ENCODE results near the gene AFG1L. TPM values are rescaled to one million over a fixed set of nuclear protein-coding genes. Genes with fewer than 3 reads are reported as not detected.

AFG1L gene
- total and polyA plus RNA-seq, 10 donors = 1.8 to 13.0 (median 4.4) TPM

DNA sequence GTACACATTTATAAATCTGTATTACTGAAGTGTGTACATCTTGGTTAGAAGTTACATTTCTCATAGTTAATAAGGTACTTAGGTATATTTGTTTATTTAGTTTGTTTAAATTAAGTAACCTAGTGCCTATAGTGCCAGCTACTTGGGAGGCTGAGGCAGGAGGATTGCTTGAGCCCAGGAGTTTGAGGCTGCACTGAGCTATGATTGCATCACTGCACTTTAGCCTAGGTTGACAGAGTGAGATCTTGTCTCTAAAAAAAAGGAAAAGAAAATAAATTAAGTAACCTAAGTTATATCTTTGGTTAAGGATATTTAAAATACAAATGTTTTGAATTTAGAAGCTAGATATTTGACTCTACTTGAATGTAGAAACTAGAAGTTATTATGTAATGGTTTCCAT lies 9.5 kb upstream of the AFG1L start:
- no peak for TF ChIP-seq POLR2AphosphoS5 (IDR thresholded peaks at IDR 0.05)
- TF ChIP-seq, protein P1, sequence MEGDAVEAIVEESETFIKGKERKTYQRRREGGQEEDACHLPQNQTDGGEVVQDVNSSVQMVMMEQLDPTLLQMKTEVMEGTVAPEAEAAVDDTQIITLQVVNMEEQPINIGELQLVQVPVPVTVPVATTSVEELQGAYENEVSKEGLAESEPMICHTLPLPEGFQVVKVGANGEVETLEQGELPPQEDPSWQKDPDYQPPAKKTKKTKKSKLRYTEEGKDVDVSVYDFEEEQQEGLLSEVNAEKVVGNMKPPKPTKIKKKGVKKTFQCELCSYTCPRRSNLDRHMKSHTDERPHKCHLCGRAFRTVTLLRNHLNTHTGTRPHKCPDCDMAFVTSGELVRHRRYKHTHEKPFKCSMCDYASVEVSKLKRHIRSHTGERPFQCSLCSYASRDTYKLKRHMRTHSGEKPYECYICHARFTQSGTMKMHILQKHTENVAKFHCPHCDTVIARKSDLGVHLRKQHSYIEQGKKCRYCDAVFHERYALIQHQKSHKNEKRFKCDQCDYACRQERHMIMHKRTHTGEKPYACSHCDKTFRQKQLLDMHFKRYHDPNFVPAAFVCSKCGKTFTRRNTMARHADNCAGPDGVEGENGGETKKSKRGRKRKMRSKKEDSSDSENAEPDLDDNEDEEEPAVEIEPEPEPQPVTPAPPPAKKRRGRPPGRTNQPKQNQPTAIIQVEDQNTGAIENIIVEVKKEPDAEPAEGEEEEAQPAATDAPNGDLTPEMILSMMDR (IDR thresholded peaks at IDR 0.05 in 8 of 11, conservative IDR thresholded peaks at IDR 0.05 in 3 of 11) = no peak
- no peak for TF ChIP-seq POLR2A (IDR thresholded peaks at IDR 0.05)
- no peaks in the 10 kb centered on the region for H3K36me3 ChIP-seq
- H3K4me1 ChIP-seq = no peaks in the 10 kb centered on the region
- no peak for DNase-seq
- H3K27ac ChIP-seq = no peak overlapping the region
- no peaks in the 10 kb centered on the region for H3K27me3 ChIP-seq (replicated peaks in 1 of 7)
- intact Hi-C loops (cut with DNase I; ENCODE audit: low total_unique reads) = no loop called here
- H3K9me3 ChIP-seq = no peaks in the 10 kb centered on the region
- no peak overlapping the region for H3K4me3 ChIP-seq

GRCh38 chr6:108286366-108286765 lies 8.5 kb upstream of the AFG1L start:
- H3K4me3 ChIP-seq = no peak overlapping the region
- no peaks in the 10 kb centered on the region for H3K36me3 ChIP-seq
- no peak overlapping the region for H3K27ac ChIP-seq
- intact Hi-C loops (cut with DNase I; ENCODE audit: low total_unique reads) = no loop called here
- H3K9me3 ChIP-seq = no peaks in the 10 kb centered on the region
- no peak for DNase-seq
- no peaks in the 10 kb centered on the region for H3K4me1 ChIP-seq
- no peaks in the 10 kb centered on the region for H3K27me3 ChIP-seq (replicated peaks in 1 of 7)
- TF ChIP-seq POLR2AphosphoS5 (IDR thresholded peaks at IDR 0.05) (no peak), POLR2A (IDR thresholded peaks at IDR 0.05) (no peak)
- TF ChIP-seq, protein P1 (IDR thresholded peaks at IDR 0.05 in 8 of 11, conservative IDR thresholded peaks at IDR 0.05 in 3 of 11) = no peak
- 73 to 86% (median 84%) methylated on average over 4 of the region's 4 CpGs for WGBS, 5 donors

GRCh38 chr6:108287373-108287772 lies 7.5 kb upstream of the AFG1L start:
- 70 to 80% (median 76%) methylated on average over 3 of the region's 3 CpGs for whole genome bisulfite sequencing, 5 donors
- intact Hi-C loops (cut with DNase I; ENCODE audit: low total_unique reads) = no loop called here
- no peaks in the 10 kb centered on the region for H3K27me3 ChIP-seq (replicated peaks in 1 of 7)
- H3K27ac ChIP-seq = no peak overlapping the region
- H3K4me3 ChIP-seq = no peak overlapping the region
- DNase-seq = no peak
- no peaks in the 10 kb centered on the region for H3K36me3 ChIP-seq
- H3K9me3 ChIP-seq = no peaks in the 10 kb centered on the region
- no peak for TF ChIP-seq POLR2A (IDR thresholded peaks at IDR 0.05)
- TF ChIP-seq POLR2AphosphoS5 (IDR thresholded peaks at IDR 0.05) = no peak
- TF ChIP-seq, protein P1 (IDR thresholded peaks at IDR 0.05 in 8 of 11, conservative IDR thresholded peaks at IDR 0.05 in 3 of 11) = no peak
- H3K4me1 ChIP-seq = no peaks in the 10 kb centered on the region

- no peak overlapping the region for H3K27ac ChIP-seq
- DNase-seq = no peak
- no peaks in the 10 kb centered on the region for H3K36me3 ChIP-seq
- no peak for TF ChIP-seq POLR2A (IDR thresholded peaks at IDR 0.05)
- TF ChIP-seq POLR2AphosphoS5 (IDR thresholded peaks at IDR 0.05) = no peak
- TF ChIP-seq, protein P1 (IDR thresholded peaks at IDR 0.05 in 8 of 11, conservative IDR thresholded peaks at IDR 0.05 in 3 of 11) = no peak
- intact Hi-C loops (cut with DNase I; ENCODE audit: low total_unique reads) = no loop called here
- no peaks in the 10 kb centered on the region for H3K27me3 ChIP-seq (replicated peaks in 1 of 7)
- no peak overlapping the region for H3K4me3 ChIP-seq
- peaks cover 0 to 2% (median 1%) of the 10 kb centered on the region in 6 donors for H3K4me1 ChIP-seq
- H3K9me3 ChIP-seq = no peaks in the 10 kb centered on the region
Measured at GRCh38 chr6:108288742-108289141, 6.1 kb upstream of the AFG1L start.

Measured in spleen (tissue), 11 donors.